Peyer's patch (tissue), 4 donors: ENCODE measurements around the gene ETFBKMT.

Source experiments
- POLR2A ChIP-seq, 2 donors: fragments of 450-650 bp; IDR thresholded peaks; one replicate each; pipeline ENCODE4 v1.5.1; 2017; ENCODE audit warnings: antibody characterized with exemption in 2 of 2, mild to moderate bottlenecking in 2 of 2, moderate library complexity in 2 of 2
- TF ChIP-seq, protein P1 (sequence below), 6 experiments: fragments of 450-650 bp in 4 of 6; fragments of 200-600 bp in 2 of 6; sonication (generic) in 1 of 6; IDR thresholded peaks; one replicate each; pipeline ENCODE4 v1.5.1; 2017 to 2019; ENCODE audit warnings: antibody characterized with exemption in 6 of 6, mild to moderate bottlenecking in 3 of 6, moderate library complexity in 1 of 6

DNA sequence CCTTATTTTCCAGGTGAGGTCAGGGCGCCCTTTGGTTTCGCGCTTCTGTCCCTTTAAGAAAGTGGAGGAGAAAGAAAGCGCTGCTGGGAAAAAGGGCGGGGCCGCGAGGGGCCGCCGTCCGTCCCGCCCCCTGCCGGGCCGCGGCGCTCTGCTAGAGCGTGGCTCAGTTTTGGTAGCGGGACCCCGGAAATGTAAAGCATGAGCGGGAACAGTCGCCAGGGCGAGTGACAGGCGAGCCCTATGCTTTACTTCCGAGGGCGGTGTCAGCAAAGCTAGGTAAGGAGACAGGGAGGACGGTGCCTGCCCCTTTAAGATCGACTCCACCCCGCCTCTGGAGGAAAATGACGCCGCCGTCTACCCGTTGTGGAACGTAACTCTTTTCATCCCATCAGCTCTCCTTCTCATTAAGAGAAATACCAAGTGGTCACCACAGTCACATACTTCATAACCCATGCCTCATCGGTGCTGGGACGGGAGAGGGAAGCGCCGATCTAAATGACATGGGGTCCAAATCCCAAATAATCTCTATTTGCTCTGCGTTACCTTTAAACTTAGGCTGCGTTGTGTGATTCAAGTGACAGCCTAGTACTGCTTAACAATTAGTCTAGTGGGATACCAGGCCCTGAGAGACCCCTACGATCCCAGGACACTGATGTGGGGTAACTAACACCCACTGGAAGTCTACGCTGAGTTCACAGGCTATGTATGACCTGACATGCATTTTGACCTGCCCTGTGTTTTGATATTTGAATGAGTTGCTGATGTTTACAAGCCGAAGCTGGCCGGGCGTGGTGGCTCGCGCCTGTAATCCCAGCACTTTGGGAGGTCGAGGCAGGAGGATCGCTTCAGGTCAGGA, at the start of gene ETFBKMT:
- TF ChIP-seq, protein P1, sequence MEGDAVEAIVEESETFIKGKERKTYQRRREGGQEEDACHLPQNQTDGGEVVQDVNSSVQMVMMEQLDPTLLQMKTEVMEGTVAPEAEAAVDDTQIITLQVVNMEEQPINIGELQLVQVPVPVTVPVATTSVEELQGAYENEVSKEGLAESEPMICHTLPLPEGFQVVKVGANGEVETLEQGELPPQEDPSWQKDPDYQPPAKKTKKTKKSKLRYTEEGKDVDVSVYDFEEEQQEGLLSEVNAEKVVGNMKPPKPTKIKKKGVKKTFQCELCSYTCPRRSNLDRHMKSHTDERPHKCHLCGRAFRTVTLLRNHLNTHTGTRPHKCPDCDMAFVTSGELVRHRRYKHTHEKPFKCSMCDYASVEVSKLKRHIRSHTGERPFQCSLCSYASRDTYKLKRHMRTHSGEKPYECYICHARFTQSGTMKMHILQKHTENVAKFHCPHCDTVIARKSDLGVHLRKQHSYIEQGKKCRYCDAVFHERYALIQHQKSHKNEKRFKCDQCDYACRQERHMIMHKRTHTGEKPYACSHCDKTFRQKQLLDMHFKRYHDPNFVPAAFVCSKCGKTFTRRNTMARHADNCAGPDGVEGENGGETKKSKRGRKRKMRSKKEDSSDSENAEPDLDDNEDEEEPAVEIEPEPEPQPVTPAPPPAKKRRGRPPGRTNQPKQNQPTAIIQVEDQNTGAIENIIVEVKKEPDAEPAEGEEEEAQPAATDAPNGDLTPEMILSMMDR (IDR thresholded peaks at IDR 0.05): peak; percentile 44 to 65 (median 54)
- peak; percentile 39 to 68 for TF ChIP-seq POLR2A (IDR thresholded peaks at IDR 0.05)
